OCI-LY3 (cell line): ENCODE results near the gene OR5AP2.
"Not testable (repeated sequence)": the region's sequence is repeated elsewhere in the genome, so short reads cannot be mapped to it uniquely, and the experiment has no call there.

Experiments
- H2AFZ ChIP-seq: fragments of 200-600, 300-600 bp; shearing (Covaris generic); 2 replicates; pipeline ENCODE4 v1.6.0; 2014; ENCODE audit warnings: antibody characterized with exemption, low read depth, low read length
- H3K27ac ChIP-seq: fragments of 200-600, 300-600 bp; sonication (generic); 2 replicates; pipeline ENCODE4 v1.5.1; 2014; ENCODE audit warnings: mild to moderate bottlenecking, low read length, moderate library complexity, mixed read lengths
- H3K27me3 ChIP-seq: fragments of 200-600, 300-600 bp; sonication (generic); 2 replicates; pipeline ENCODE4 v1.6.1; 2014; ENCODE audit warnings: low read depth, low read length, mixed read lengths
- H3K36me3 ChIP-seq: fragments of 200-600, 300-600 bp; sonication (generic); replicated peaks from 2 replicates; pipeline ENCODE3; 2014; ENCODE audit warnings: low read depth, low read length, mixed read lengths
- H3K4me1 ChIP-seq: fragments of 300-600, 200-600 bp; sonication (generic); 2 replicates; pipeline ENCODE4 v1.6.1; 2014; ENCODE audit warnings: low read length, mixed read lengths
- H3K4me2 ChIP-seq: fragments of 200-600, 300-600 bp; sonication (generic); 2 replicates; pipeline ENCODE4 v1.6.1; 2014; ENCODE audit warnings: low read length, mixed read lengths
- H3K4me3 ChIP-seq: fragments of 300-600, 200-600 bp; sonication (generic); 2 replicates; pipeline ENCODE4 v1.5.1; 2014; ENCODE audit warnings: antibody characterized with exemption, mild to moderate bottlenecking, low read length, moderate library complexity
- H3K79me2 ChIP-seq: fragments of 300-600, 200-600 bp; shearing (Covaris generic); 2 replicates; pipeline ENCODE4 v1.6.1; 2014; ENCODE audit warnings: mild to moderate bottlenecking, low read length, mixed read lengths
- H3K9ac ChIP-seq: fragments of 300-600, 200-600 bp; shearing (Covaris generic); 2 replicates; pipeline ENCODE4 v1.6.0; 2014; ENCODE audit warnings: mild to moderate bottlenecking, low read length, moderate library complexity
- H3K9me3 ChIP-seq: fragments of 200-600, 300-600 bp; shearing (Covaris generic); 2 replicates; pipeline ENCODE4 v1.6.1; 2014; ENCODE audit warnings: low read length, mixed read lengths; ENCODE audit not compliant: insufficient read depth
- H4K20me1 ChIP-seq: fragments of 200-600, 300-600 bp; sonication (generic); 2 replicates; pipeline ENCODE4 v1.6.1; 2016; ENCODE audit warnings: low read length, mixed read lengths; ENCODE audit not compliant: insufficient read depth
- CTCF ChIP-seq: fragments of 200-600, 300-600 bp; sonication (generic); IDR thresholded peaks from 2 replicates; pipeline ENCODE4 v1.5.1; 2014; ENCODE audit warnings: antibody characterized with exemption, low read length, low read depth
- EZH2phosphoT487 ChIP-seq: fragments of 200-600 bp; shearing (Covaris generic); IDR thresholded peaks from 2 replicates; pipeline ENCODE4 v1.6.1; 2018; ENCODE audit warnings: antibody characterized with exemption, mixed run types, low read depth

The OR5AP2 gene

DNA sequence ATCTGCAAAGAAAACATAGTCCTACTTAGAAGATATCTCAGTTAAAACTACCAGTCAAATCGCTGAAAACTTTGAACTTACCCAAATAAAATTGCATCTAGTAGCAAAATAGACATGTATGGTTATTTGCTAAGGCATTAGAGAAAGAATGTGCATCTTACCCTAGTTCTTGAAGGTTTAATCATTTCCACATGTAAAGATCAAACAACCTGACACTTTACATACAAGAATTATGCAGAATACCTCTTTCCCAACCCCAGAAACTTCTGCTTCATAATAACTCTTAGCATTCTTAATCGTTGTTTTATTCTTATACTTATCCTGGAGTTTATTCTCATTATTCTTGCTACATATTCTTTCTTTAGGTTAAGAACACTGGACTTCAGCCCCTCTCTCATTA lies 9.9 kb downstream of the OR5AP2 start:
- Histone ChIP-seq H3K36me3 (no peaks in the 10 kb centered on the region), H3K4me3 (no peak overlapping the region), H3K9me3 (no peaks in the 10 kb centered on the region), H3K79me2 (no peaks in the 10 kb centered on the region), H3K4me2 (no peak overlapping the region), H3K27me3 (peaks cover 7% of the 10 kb centered on the region; the same call in 1 of the 2 replicates), H2AFZ (no peak overlapping the region), H3K9ac (no peak overlapping the region), H4K20me1 (no peaks in the 10 kb centered on the region), H3K27ac (no peak overlapping the region), H3K4me1 (peaks cover 2% of the 10 kb centered on the region; the same call in 1 of the 2 replicates)
- TF ChIP-seq EZH2phosphoT487 (no peak), CTCF (no peak)

- TF ChIP-seq EZH2phosphoT487 (no peak), CTCF (no peak)
- no peaks in the 10 kb centered on the region for H3K27me3 ChIP-seq
Observed at GRCh38 chr11:56625946-56626345, 16.3 kb downstream of the OR5AP2 start.

DNA sequence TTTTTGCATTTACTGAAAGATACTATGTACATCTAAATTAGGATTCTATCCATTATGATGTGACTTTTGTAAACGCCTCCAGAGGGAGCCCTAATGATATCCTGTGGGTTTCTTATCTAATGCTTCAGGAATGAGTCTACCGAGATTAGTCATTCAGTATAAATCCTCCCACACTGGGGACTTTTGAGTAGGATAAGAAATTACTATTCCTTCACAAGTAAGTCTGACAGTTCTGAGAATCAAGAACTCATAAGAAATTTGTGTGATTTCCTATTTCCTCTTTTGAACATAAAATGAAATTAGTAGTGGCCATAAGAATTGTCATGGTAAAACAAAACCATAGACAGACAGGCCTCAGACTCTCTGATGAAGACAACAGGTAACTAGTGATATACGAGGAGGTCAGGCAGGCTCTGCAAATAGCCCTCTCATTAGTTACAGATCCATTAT lies 17.6 kb downstream of the OR5AP2 start:
- no peak overlapping the region for H2AFZ ChIP-seq
- H3K9me3 ChIP-seq, result no peaks in the 10 kb centered on the region
- no peak overlapping the region for H3K27ac ChIP-seq
- no peak overlapping the region for H3K4me3 ChIP-seq
- TF ChIP-seq CTCF, result peak; percentile 68
- TF ChIP-seq EZH2phosphoT487, result no peak
- H3K27me3 ChIP-seq, result no peaks in the 10 kb centered on the region
- H3K79me2 ChIP-seq, result no peaks in the 10 kb centered on the region
- H3K4me1 ChIP-seq, result peaks cover 10% of the 10 kb centered on the region
- no peaks in the 10 kb centered on the region for H4K20me1 ChIP-seq
- H3K36me3 ChIP-seq, result no peaks in the 10 kb centered on the region
- peak overlapping the region; percentile 2; the same call in 1 of the 2 replicates for H3K4me2 ChIP-seq
- no peak overlapping the region for H3K9ac ChIP-seq

More at GRCh38 chr11:56625946-56626345, 16.3 kb downstream of the OR5AP2 start:
- Histone ChIP-seq H3K4me3 (no peak overlapping the region), H3K4me2 (no peak overlapping the region), H3K4me1 (peaks cover 12% of the 10 kb centered on the region), H3K27ac (no peak overlapping the region), H3K36me3 (no peaks in the 10 kb centered on the region), H3K79me2 (no peaks in the 10 kb centered on the region), H3K9me3 (no peaks in the 10 kb centered on the region), H4K20me1 (no peaks in the 10 kb centered on the region), H3K9ac (no peak overlapping the region), H2AFZ (no peak overlapping the region)

DNA sequence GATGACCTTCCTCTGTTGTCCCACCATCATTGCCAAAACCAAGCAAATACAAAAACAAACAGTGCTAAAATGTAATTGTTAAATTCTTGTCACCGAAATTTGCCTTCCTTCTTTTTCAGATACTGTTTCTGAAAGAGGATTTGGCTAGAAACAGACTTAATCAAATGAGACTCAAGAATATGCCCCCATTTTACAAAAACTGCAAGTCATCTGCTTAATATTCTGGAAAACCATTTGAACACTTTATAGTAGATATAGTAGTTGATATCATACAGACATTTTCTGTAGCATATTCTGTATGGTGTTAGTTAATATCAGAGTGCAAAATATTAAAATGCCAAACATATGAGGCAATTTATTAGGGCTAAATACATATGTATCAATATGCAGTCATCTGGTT lies 31.1 kb downstream of the OR5AP2 start:
- Histone ChIP-seq H3K9ac (no peak overlapping the region), H3K36me3 (no peaks in the 10 kb centered on the region), H3K9me3 (no peaks in the 10 kb centered on the region), H3K79me2 (no peaks in the 10 kb centered on the region), H3K4me1 (no peaks in the 10 kb centered on the region), H3K27ac (no peak overlapping the region), H3K4me2 (no peak overlapping the region), H3K27me3 (no peaks in the 10 kb centered on the region), H2AFZ (no peak overlapping the region), H4K20me1 (no peaks in the 10 kb centered on the region), H3K4me3 (no peak overlapping the region)
- no peak for TF ChIP-seq EZH2phosphoT487
- no peak for TF ChIP-seq CTCF

- H3K36me3 ChIP-seq, H3K4me1 ChIP-seq, H3K9me3 ChIP-seq, H4K20me1 ChIP-seq, H3K27ac ChIP-seq, H3K27me3 ChIP-seq, H3K79me2 ChIP-seq, H3K4me3 ChIP-seq, H2AFZ ChIP-seq, H3K9ac ChIP-seq, H3K4me2 ChIP-seq: not testable (repeated sequence)
Observed at GRCh38 chr11:56592088-56592717, 50.0 kb downstream of the OR5AP2 start.
